Keratinocyte (primary cell): ENCODE data around the gene GARNL3. TPM values are rescaled to one million over a fixed set of nuclear protein-coding genes. Genes with fewer than 3 reads are reported as not detected.

Experiments used
- DNase-seq: peaks from one replicate; pipeline ENCODE4 v3.0.0-alpha.2; 2011; ENCODE audit warnings: low read depth, missing footprints, low spot score
- FAIRE-seq: peaks from 2 replicates; lab custom pipeline; 2011; peaks lifted over from hg19 to GRCh38; lab: Jason Lieb, UNC
- H2AFZ ChIP-seq: 2 replicates; pipeline ENCODE4 v1.6.0; 2012; ENCODE audit warnings: low read length, control low read depth, inconsistent platforms; ENCODE audit not compliant: control insufficient read depth
- H3K27ac ChIP-seq: 2 replicates; pipeline ENCODE4 v1.5.1; 2011; ENCODE audit warnings: low read length; ENCODE audit not compliant: control insufficient read depth, insufficient read depth
- H3K27me3 ChIP-seq: 3 replicates; pipeline ENCODE4 v1.6.0; 2011; ENCODE audit warnings: low read length; ENCODE audit not compliant: control insufficient read depth, insufficient read depth; ENCODE audit errors: extremely low read depth
- H3K36me3 ChIP-seq, 2 experiments: 2 replicates in 1 of 2; 3 replicates in 1 of 2; pipeline ENCODE4 v1.5.1; 2011; ENCODE audit warnings: low read length in 2 of 2, mild to moderate bottlenecking in 1 of 2; ENCODE audit not compliant: control insufficient read depth in 2 of 2, insufficient read depth in 2 of 2; ENCODE audit errors: extremely low read depth in 1 of 2
- H3K4me1 ChIP-seq: 3 replicates; pipeline ENCODE4 v1.5.1; 2011; ENCODE audit warnings: low read length; ENCODE audit not compliant: control insufficient read depth, insufficient read depth; ENCODE audit errors: extremely low read depth
- H3K4me2 ChIP-seq: 3 replicates; pipeline ENCODE4 v1.6.0; 2011; ENCODE audit warnings: low read depth, low read length; ENCODE audit not compliant: control insufficient read depth, insufficient read depth; ENCODE audit errors: extremely low read depth
- H3K4me3 ChIP-seq, 3 experiments: fragments of 200-600 bp in 1 of 3; sonication (generic) in 1 of 3; 2 replicates in 2 of 3; 3 replicates in 1 of 3; pipeline ENCODE4 v1.5.1; 2011 to 2016; ENCODE audit warnings: low read length in 3 of 3, mild to moderate bottlenecking in 3 of 3, control low read depth in 2 of 3, inconsistent platforms in 1 of 3, low read depth in 1 of 3, mixed read lengths in 1 of 3, mixed run types in 1 of 3, moderate library complexity in 1 of 3; ENCODE audit not compliant: control insufficient read depth in 2 of 3, insufficient read depth in 2 of 3; ENCODE audit errors: extremely low read depth in 1 of 3
- H3K79me2 ChIP-seq: 2 replicates; pipeline ENCODE4 v1.6.0; 2012; ENCODE audit warnings: low read length; ENCODE audit not compliant: control insufficient read depth, insufficient read depth
- H3K9ac ChIP-seq: 3 replicates; pipeline ENCODE4 v1.6.0; 2011; ENCODE audit warnings: low read length; ENCODE audit not compliant: control insufficient read depth, insufficient read depth; ENCODE audit errors: extremely low read depth
- H3K9me1 ChIP-seq: 3 replicates; pipeline ENCODE4 v1.6.0; 2011; ENCODE audit warnings: low read length; ENCODE audit not compliant: control insufficient read depth, insufficient read depth; ENCODE audit errors: extremely low read depth
- H3K9me3 ChIP-seq: 2 replicates; pipeline ENCODE4 v1.5.1; 2012; ENCODE audit warnings: low read depth, low read length; ENCODE audit not compliant: control insufficient read depth
- H4K20me1 ChIP-seq: 3 replicates; pipeline ENCODE4 v1.6.0; 2011; ENCODE audit warnings: low read length; ENCODE audit not compliant: control insufficient read depth, insufficient read depth; ENCODE audit errors: extremely low read depth
- CTCF ChIP-seq, 3 experiments: IDR thresholded peaks in 1 of 3; conservative IDR thresholded peaks in 1 of 3; optimal IDR thresholded peaks in 1 of 3; 2 replicates in 2 of 3; 3 replicates in 1 of 3; pipeline versions ENCODE3 to v1.5.1; 2011; ENCODE audit warnings: low read length in 3 of 3, mild to moderate bottlenecking in 3 of 3, moderate library complexity in 2 of 3, control low read depth in 1 of 3, inconsistent platforms in 1 of 3; ENCODE audit not compliant: insufficient read depth in 2 of 3; ENCODE audit errors: extremely low read depth in 1 of 3
- EZH2 ChIP-seq: IDR thresholded peaks from one replicate; pipeline ENCODE4 v1.6.1; 2012; ENCODE audit warnings: inconsistent platforms, mild to moderate bottlenecking, low read length, moderate library complexity
- dilution Hi-C: fragments of 300-500 bp; cut with MboI; formaldehyde crosslinking; loops from one replicate; pipeline ENCODE4 v1.7.0; 2020; ENCODE audit warnings: low sequenced_read_pairs; ENCODE audit not compliant: extremely low pct_ligation_motif_present
- polyA plus RNA-seq, 5 experiments: library from polyadenylated mRNA; depleted of rRNA in 3 of 5; stranded (reverse) in 3 of 5; stranded (forward) in 1 of 5; unstranded in 1 of 5; fragments of >200 nt; gene quantifications; 1 replicate in 1 of 5; 2 replicates in 3 of 5; 3 replicates in 1 of 5; pipeline versions ENCODE4 v1.2.1 to v1.2.3, GENCODE V29; 2011 to 2012; ENCODE audit warnings: missing spikeins in 2 of 5, low read depth in 1 of 5, low replicate concordance in 1 of 5

Gene GARNL3
- polyA plus RNA-seq, 1 donor (not counting 4 experiments of a cell fraction or from before 2014, with no cell fraction given) = 2.4 TPM

DNA sequence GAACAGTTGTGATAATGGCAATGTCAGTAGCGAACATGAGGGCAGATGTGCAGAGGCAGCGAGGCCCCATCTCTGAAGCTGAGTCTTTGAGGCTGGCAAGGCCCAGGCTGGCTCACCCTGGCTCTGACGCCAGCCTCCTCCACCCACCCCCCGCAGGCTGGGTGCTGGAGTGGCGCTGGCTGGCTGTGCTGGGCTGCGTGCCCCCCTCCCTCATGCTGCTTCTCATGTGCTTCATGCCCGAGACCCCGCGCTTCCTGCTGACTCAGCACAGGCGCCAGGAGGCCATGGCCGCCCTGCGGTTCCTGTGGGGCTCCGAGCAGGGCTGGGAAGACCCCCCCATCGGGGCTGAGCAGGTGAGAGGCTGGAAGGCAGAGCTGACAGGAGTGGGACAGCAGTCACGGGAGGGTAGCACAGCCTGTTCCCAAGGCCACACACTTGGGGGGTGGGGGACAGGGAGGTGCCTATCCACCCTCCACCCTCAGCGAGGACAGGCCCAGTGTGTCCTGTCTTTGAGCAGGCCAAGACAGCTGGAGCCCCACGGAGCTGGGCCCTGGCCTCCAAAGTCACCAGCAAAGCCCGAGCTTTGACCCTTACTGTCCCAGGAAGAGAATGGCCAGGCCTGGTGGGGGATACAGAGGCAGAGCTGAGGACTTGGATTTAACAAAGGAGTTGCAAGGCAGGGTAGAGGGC, 138.0 kb downstream of the GARNL3 start:
- TF ChIP-seq CTCF (optimal IDR thresholded peaks at IDR 0.05 in 1 of 3, IDR thresholded peaks at IDR 0.05 in 1 of 3, conservative IDR thresholded peaks at IDR 0.05 in 1 of 3; ENCODE audit: extremely low read depth in 1 of 3, insufficient read depth in 2 of 3, low read length in 3 of 3) (no peak), EZH2 (no peak)
- Histone ChIP-seq H3K79me2 (no peaks in the 10 kb centered on the region), H3K4me1 (peaks cover 5% of the 10 kb centered on the region), H3K4me2 (no peak overlapping the region), H4K20me1 (no peaks in the 10 kb centered on the region), H3K4me3 (no peak overlapping the region), H3K36me3 (peaks cover 14 to 20% of the 10 kb centered on the region in 2 experiments), H3K9me1 (no peaks in the 10 kb centered on the region), H2AFZ (no peak overlapping the region), H3K9ac (no peak overlapping the region), H3K27ac (no peak overlapping the region), H3K9me3 (no peaks in the 10 kb centered on the region), H3K27me3 (no peaks in the 10 kb centered on the region)
- no peak for DNase-seq
- no peak for FAIRE-seq
- dilution Hi-C loops = no loop called here

DNA sequence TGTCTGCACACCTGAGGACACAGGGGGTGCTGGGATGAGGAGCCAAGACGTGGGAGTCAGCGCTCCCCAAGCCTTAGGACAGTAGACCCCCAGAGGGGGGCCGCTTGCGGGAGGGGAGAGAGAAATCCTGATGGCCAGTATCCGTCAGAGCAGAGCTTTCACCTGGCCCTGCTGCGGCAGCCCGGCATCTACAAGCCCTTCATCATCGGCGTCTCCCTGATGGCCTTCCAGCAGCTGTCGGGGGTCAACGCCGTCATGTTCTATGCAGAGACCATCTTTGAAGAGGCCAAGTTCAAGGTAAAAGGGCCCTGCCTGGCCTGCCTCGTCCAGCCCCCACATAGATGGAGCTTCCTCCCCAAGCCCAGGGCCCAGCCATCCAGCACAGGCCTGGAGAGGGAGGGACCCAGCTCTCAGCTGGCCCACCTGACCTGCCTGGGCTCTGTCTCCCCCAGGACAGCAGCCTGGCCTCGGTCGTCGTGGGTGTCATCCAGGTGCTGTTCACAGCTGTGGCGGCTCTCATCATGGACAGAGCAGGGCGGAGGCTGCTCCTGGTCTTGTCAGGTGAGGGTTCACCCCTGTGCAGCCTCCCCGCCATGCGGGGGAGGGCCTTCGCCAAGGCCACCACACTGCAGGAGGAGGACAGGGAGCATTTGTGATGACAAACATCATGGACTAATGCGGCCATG, 139.1 kb downstream of the GARNL3 start:
- no peak overlapping the region for H2AFZ ChIP-seq
- dilution Hi-C loops = no loop called here
- TF ChIP-seq CTCF (optimal IDR thresholded peaks at IDR 0.05 in 1 of 3, IDR thresholded peaks at IDR 0.05 in 1 of 3, conservative IDR thresholded peaks at IDR 0.05 in 1 of 3; ENCODE audit: extremely low read depth in 1 of 3, insufficient read depth in 2 of 3, low read length in 3 of 3) (no peak), EZH2 (no peak)
- H3K9me3 ChIP-seq = no peaks in the 10 kb centered on the region
- H3K36me3 ChIP-seq = peaks cover 16 to 20% of the 10 kb centered on the region in 2 experiments
- no peak overlapping the region for H3K4me3 ChIP-seq
- no peaks in the 10 kb centered on the region for H3K9me1 ChIP-seq
- H3K4me2 ChIP-seq = no peak overlapping the region
- H3K27me3 ChIP-seq = no peaks in the 10 kb centered on the region
- H3K9ac ChIP-seq = no peak overlapping the region
- no peaks in the 10 kb centered on the region for H4K20me1 ChIP-seq
- no peaks in the 10 kb centered on the region for H3K79me2 ChIP-seq
- H3K4me1 ChIP-seq = no peaks in the 10 kb centered on the region
- H3K27ac ChIP-seq = no peak overlapping the region
- no peak for FAIRE-seq
- DNase-seq = no peak
